Adipose tissue (tissue), 3 donors: Measurements from ENCODE around the gene VTI1A. TPM values are rescaled to one million over a fixed set of nuclear protein-coding genes. Genes with fewer than 3 reads are reported as not detected.

Source experiments
- H3K27ac ChIP-seq: one replicate; pipeline ENCODE4 v1.5.1; 2013; ENCODE audit warnings: low read depth, low read length
- WGBS, 3 donors: extraction: QIAGEN DNeasy Blood & Tissue Kit; methylation state at CpG; one replicate each; pipeline ENCODE4 v1.1.7; 2013; 5-methylcytosine and 5-hydroxymethylcytosine counted together
- polyA plus RNA-seq, 3 donors: library from polyadenylated mRNA; stranded (reverse); fragments of 200-250 nt; gene quantifications; one replicate each; pipeline ENCODE4 v1.2.3, GENCODE V29; 2013
- donor health status: healthy with polysubstance abuse.
- donor health status: Bipolar disorder and iron deficiency.
- donor health status: healthy.

VTI1A gene
- polyA plus RNA-seq, 3 donors = 5.6 to 15.2 (median 13.5) TPM

DNA sequence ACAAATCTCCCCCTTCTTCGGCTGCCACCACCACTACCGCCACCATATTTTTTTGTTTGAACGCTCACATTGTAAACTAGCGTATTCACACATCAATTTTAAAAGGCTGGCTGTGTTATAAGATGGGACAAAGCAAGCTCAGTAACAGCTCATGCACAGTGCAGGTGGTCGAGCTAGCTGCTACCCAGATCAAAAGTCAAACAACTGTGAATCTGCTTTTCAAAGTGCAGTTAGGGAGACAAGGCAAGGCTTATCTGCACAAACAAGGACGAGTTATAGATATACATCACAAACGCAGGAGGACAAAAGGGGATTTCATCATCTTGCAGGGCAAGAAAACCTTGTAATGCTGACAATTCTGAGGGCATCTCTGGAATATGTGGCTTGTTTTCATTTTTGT lies 231.6 kb downstream of the VTI1A start:
- 78 to 86% (median 86%) methylated on average over 7 of the region's 7 CpGs for WGBS, 3 donors

DNA sequence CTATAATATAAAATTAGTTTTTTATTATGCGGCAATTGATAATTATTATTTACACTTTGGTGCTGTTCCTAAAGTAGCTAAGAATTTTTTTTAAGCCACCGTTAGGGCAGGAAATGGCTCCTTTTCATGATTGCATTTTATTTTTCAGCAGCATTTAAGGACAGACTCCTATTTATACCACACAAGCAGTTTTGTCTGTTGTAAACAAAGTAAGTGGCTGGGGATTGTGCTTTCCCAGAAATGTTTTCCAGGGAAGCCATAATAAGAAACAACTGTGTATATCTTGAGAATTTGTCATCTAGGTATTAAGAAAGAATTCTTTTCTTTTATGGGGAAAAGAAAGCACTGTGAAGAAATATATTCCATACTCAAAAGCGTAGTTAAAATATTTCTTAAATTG lies 232.0 kb downstream of the VTI1A start:
- no peak overlapping the region for H3K27ac ChIP-seq
- 78 to 87% (median 82%) methylated on average over 3 of the region's 3 CpGs for WGBS, 3 donors

More for the DNA sequence above, 231.6 kb downstream of the VTI1A start:
- no peak overlapping the region for H3K27ac ChIP-seq

DNA sequence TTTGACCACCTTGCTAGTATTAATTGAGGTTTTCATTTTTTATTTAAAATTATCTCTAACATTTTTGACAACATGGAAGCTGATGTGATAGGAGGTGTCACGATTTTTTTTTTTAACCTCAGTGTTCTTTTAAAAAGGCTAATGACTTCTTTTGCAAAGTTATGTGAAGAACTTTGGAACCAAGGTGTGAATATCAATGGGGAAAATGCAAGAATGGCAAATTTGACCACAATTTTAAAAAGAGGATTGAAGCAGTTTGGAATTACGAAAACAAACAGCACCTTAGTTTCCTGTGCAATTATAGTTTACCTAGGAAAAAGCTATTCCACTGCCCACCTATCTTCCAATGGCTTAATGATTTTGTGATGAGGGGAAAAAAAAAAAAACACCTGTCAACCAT lies 232.4 kb downstream of the VTI1A start:
- 86 to 92% (median 90%) methylated on average over 2 of the region's 2 CpGs for WGBS, 3 donors
- no peak overlapping the region for H3K27ac ChIP-seq

DNA sequence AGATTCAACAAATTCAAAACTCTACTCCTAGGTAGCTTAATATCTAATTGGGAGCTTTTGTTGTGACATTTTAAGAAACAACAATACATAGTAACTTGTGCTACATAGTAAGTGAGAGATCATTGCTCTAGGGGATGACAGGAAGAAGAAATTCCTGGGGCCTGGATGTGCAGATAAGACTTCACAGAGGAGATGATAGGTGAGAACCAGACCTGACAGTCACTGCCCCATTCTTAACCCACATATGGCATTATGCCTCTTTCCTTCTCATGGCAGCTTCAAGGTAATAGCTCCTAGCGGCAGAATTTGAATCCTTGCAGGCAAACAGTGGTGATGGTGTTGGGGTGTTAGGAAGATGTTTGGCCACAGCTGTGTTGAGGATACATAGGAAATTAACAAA lies 233.6 kb downstream of the VTI1A start:
- 95 to 100% (median 97%) methylated on average over 1 of the region's 1 CpG for WGBS, 3 donors
- no peak overlapping the region for H3K27ac ChIP-seq

DNA sequence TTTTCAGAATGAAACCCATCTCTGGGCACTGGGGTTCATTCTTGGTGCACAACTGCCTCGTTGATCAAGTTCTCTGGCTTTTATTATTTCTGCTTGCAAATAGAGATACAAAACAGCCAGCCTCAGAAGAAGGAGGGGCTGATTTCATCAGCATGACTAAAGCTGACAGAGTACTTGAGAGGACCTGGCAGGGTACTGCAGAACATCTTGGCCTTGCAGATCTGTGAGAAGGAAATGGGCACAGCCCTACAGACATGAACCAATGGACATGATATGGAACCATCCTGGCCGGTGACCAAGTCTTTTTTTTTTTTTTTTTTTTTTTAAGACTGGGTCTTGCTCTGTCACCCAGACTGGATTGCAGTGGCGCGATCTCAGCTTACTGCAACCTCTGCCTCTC lies 240.6 kb downstream of the VTI1A start:
- H3K27ac ChIP-seq = no peak overlapping the region
- WGBS, 3 donors = 84 to 94% (median 91%) methylated on average over 4 of the region's 4 CpGs

DNA sequence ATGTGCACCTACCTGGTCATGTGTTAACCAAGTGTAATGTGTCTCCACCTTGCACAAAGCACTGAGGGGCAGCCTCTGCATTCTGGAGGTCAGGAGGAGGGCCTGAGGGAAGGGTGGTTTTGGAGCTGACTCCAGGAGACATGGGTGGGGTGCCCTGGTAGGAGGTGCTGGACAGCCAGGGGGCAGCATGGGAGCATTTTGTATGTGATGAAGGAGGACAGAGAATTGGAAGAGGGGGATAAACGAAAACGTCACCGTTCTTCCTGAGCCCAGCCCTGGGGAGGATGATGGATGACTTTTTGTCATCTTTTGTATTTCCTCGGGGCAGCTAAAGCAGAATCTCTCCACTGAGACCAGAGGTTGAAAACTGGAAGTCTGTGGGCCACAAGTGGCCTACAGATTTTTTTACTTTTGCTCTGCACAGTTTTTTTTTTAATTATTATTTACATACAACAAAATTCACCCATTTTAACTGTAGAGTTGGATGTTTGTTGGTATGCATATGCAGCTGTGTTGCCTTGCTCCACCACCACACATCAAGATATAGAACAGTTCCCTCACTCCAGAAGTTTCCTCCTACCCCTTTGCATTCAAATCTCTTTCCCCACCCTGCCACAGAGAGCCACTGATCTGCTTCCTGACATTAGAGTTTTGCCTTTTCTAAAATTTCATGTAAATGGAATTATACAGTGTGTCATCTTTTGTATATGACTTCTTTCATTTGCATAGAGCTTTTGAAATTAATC lies 242.5 kb downstream of the VTI1A start:
- H3K27ac ChIP-seq = no peak overlapping the region
- WGBS, 3 donors = 13 to 47% (median 20%) methylated on average over 4 of the region's 4 CpGs

DNA sequence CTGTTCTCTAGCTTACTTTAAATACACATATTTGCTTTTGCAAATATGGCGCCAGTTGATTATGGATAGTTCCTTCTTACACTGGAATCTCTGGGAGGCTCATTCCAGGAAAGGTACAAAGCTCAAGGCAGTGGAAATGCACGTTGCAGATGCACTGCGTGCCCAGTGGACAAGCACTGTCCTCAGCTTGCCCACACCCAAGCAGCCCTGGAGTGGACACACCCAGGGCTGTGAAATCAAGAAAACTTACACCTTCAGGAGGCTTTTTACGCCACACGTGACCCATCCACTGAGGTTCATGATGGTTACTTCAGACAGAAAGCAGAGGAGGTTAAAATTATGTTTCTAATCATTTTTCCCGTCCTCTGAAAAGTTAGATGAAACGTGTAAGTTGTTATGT lies 248.5 kb downstream of the VTI1A start:
- WGBS, 3 donors = 91 to 96% (median 93%) methylated on average over 7 of the region's 7 CpGs

DNA sequence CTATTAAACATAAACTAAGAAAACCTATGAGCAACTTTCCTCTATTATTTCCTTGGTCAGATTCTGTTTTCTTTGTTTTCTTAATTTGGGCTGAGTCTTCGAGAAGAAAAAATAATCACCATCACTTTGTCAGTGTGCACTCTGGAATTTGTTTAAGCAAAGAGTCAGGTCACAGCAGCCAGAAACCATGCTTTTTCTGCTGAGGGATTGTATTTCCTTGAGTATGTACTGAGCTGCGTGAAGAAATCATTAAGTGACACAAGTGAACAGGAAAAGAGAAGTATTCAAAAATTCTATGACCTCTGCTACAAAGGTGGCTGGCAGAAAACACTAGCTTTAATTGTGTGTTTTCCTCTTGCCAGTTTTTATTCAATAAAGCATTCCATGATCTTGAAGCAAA lies 249.6 kb downstream of the VTI1A start:
- H3K27ac ChIP-seq = no peak overlapping the region
- WGBS, 3 donors = 46 to 56% (median 54%) methylated on average over 2 of the region's 2 CpGs

More for the DNA sequence above, 248.5 kb downstream of the VTI1A start:
- H3K27ac ChIP-seq = no peak overlapping the region

DNA sequence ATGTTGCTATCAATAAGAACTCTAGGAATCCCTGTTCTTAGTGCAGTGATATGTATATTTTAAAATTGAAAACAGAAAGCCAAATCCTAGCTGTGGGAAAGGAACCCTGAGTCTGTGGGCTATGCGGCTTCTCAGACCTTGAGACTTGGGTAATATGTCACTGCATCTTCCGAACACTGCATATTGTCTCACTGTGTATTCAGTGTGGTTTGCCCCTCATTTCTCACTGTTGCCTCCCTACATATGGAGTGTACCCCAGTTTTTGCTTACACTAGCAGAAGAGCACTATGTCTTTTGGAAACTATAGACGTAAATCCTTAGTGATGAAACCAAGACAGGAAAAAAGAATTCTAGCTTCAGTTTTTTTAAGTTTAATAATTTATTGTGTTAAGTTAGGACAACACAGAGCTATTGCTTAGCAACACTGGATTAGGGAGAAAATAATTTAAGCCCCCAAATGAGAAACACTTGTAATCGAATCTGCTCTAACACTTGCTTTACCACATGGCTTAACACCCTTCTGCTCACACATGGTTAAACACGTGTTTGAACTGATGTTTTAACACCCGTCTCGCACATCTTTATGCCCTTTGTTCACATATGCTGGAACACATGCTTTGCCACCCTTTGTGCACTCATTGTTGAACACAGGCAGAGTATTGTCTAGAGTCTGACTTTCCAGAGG lies 251.3 kb downstream of the VTI1A start:
- no peak overlapping the region for H3K27ac ChIP-seq
- 88 to 91% (median 90%) methylated on average over 7 of the region's 7 CpGs for whole genome bisulfite sequencing, 3 donors

DNA sequence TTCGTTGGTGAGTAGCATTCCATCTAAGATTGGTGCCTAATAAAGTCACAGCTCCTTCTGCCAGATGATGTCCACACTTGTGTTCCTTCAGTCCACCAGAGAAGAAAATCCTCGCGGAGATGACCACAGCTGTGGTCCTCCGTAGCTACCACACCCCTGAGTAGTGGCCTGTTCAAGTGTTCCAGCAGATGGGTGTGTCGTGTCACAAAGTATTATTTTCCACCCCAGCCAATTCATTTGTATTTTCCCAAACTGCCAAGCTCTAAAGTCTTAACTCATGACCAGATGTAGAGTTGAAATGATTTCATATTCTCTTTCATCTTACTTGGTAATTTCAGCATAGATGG lies 251.8 kb downstream of the VTI1A start:
- WGBS, 3 donors = 81 to 93% (median 81%) methylated on average over 5 of the region's 5 CpGs
- H3K27ac ChIP-seq = no peak overlapping the region

DNA sequence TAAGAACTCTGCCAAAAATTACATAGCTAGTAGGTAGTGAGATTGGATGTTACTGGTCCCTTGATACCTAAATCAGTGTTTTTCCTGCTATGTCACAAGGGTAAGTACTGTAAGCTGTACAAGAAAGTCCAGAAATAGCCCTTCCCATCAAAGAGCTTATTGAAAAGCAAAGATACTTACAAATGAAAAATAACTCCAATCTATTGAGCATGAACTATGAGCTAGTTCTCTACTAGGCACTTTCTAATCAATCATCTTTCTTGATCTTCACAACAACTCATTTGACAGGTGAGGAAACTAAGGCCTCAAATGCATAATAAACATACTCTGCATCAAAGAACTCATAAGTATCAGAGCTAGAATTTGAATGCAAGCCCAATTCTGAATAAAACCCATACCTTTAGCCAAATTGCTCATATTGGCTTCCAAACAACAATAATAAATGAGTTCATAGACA lies 253.2 kb downstream of the VTI1A start:
- H3K27ac ChIP-seq = no peak overlapping the region

DNA sequence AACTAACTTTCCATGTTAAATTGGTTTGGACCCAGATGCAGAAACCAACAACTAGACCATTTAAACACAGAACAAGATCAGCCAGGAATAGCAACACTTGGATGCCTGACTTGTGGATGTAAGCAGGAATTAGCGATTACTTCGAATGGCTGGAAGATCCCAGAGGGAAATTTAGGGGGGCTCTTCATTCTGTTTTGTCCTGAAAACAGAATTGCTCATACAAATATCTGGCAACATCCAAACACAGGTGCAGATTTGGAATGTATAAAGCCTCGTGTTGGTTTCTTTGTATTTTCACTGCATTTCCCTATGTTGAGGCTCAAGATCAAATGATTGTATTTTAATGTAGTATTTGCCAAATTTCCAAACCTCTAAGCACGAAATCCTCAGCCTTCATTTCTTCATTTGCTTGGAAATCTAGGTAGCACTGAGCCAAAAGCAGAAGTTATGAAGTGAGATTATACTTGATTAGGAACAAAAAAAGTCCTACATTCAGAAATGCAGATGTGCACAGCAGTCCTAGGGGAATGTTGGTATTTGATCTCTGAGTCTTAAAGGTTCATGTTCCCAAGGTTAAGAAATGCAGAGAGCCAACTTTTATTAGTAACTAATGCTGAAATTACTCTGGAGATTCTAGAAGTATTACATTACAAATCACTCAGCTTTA lies 254.3 kb downstream of the VTI1A start:
- WGBS, 3 donors = 57 to 83% (median 74%) methylated on average over 4 of the region's 4 CpGs
- H3K27ac ChIP-seq = no peak overlapping the region

DNA sequence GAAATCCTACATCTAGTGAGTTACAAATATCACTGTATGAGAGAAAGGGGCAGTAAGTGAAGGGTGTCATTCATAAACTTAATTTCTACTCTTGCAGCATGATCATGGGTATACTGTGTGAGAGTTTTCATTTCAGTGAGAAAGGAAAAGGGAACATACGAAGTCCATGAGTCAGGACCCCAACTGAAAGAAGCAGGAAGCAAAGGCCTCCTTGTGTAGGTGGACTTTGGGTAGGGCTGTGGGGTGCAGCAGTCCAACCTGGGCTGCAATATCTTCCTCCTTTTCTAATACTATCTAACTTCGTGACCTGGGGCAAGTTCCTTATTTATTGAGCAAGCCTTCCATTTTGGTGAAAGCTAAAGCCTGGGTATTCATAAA lies 254.9 kb downstream of the VTI1A start:
- WGBS, 3 donors = 56 to 85% (median 64%) methylated on average over 2 of the region's 2 CpGs
- H3K27ac ChIP-seq = no peak overlapping the region

DNA sequence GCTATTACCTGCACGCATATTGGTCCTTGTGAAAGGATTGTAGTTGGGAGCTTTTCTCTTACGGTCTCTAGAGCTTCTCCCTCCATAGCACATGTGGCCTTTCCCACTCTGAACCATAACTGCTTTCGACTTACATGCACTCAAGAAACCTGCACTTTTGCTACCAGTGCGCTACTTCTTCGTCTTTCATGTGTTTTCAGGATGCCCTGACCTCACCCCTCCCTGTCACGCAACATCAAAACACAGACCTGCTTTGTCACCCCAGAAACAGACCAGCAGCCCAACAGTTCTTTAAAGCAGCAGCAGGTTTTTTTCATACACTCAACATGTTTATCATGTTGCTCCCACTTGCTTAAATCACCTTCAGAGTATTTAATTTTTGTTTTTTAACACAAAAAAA lies 259.6 kb downstream of the VTI1A start:
- WGBS, 3 donors = 93 to 97% (median 95%) methylated on average over 6 of the region's 6 CpGs
- no peak overlapping the region for H3K27ac ChIP-seq

DNA sequence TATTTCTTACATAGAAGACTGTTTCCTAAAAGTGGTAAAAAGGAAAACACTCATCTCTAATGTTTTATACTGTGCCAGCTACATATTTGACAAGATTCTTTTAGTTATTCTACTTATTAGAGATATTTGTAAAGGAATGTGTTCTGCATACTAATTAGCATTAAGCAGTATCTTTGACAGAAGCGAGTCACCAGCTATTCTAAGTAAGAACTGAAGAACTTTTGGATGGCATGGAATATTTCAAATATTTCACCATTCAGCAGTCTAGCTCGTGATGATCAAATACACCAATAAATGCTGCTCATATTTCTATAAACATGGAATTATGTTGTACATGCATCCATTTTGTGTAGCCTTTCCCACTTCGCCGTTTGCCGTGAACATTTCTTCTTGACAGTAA lies 261.4 kb downstream of the VTI1A start:
- no peak overlapping the region for H3K27ac ChIP-seq
- WGBS, 3 donors = 92 to 94% (median 92%) methylated on average over 5 of the region's 5 CpGs

DNA sequence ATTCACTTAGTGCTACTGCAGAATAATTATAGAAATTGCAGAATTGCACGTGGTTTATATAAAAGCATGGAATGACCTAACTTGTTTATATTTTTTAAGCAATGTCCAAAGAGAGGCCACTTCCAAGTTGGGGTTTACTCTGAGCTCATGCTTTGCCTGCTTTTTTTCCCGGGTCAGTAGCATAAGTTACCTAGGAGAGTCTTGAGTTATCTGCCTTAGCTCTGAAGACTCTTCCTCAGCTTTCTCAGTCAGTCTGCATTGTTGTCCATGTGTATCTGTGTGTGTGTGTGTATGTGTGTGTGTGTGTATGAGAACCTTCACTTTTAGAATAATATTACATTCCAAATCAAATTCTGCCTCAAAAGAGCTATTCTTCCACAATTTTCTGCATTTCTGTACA lies 263.5 kb downstream of the VTI1A start:
- 71 to 84% (median 84%) methylated on average over 2 of the region's 2 CpGs for WGBS, 3 donors
- H3K27ac ChIP-seq = no peak overlapping the region

DNA sequence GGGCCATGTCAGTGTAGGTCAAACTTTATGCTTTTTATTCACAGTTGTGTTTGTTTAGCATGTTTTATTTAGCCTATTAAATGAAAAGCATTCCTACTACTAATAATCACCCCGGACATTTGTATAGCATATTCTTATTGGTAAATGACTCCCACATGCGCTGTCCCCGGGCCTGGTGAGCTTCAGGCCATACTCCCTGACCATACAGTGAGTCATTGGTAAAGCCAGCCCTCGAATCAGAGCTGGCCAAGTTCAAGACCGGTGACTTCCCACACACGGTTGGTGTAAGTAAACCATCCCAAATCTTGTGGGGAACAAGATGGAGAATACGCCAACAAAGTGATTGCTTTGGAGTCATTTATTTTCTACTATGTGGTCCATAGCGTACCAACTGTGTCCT lies 264.4 kb downstream of the VTI1A start:
- 88 to 94% (median 92%) methylated on average over 8 of the region's 8 CpGs for WGBS, 3 donors
- no peak overlapping the region for H3K27ac ChIP-seq

DNA sequence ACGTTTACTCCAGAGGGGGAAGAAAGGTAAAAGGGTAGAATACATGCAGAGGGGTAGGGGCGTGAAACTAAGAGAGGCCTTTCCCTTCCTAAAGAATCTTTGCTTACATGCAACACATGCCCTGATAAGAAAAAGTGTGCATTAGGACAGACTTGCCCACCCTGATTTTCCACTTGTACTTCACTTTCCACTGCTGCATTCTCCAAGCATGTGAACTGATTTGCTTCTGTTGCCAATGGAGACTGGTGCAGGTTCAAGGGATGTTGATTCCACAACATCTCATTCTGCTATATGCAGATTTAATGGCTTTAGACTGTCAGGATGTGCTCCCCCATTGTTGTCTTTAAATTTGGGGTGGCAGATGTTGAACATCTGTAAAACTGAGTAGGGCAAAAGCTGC lies 265.5 kb downstream of the VTI1A start:
- WGBS, 3 donors = 58 to 79% (median 75%) methylated on average over 2 of the region's 2 CpGs

DNA sequence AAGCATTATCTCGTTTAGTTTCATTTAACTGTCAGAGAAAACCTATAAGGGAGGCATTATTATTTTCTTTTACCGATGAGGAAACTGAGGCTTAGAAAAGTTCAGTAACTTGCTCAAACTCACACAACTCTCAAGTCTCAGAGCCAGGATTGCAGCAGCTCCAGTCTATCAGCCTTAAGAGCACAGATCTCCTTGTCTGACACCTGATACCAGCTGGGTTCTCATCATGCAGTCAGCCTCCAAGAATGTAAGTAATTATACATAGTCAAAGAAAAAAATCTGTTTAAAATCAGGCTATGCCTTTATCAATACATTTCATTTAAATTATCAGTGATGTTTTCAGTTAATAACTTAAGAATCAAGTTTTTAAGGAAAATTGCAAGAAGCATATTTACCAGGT lies 266.4 kb downstream of the VTI1A start:
- 95 to 96% (median 96%) methylated on average over 2 of the region's 2 CpGs for WGBS, 3 donors
- H3K27ac ChIP-seq = no peak overlapping the region

More for the DNA sequence above, 265.5 kb downstream of the VTI1A start:
- no peak overlapping the region for H3K27ac ChIP-seq

DNA sequence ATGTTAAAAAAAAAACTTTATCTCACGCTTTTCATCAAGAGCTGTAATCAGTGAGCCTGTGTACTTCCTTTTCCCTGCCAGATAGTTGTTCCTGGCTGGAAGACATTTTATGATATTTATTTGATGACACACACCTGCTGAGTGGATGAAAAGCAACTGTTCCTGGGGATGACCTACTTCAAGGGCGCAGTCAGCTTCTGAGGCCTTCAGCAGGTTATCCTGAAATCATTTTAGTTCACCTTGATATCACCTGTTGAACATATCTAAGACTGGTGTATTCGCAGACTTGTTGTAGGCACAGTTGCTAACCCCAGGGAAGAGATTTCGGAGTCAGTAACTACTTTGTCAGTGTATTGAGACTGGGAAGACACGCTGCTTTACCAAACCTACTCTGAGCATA lies 268.6 kb downstream of the VTI1A start:
- WGBS, 3 donors = 92 to 98% (median 95%) methylated on average over 5 of the region's 5 CpGs
- no peak overlapping the region for H3K27ac ChIP-seq
